Brain microvascular endothelial cell (primary cell): ENCODE results near the gene GP5.

ENCODE experiments used
- DNase-seq: peaks from one replicate; pipeline ENCODE4 v3.0.0-alpha.2; 2020
- H3K27ac ChIP-seq: fragments of 250-450 bp; sonication (Bioruptor Pico); 2 replicates; pipeline ENCODE4 v1.5.1; 2020; ENCODE audit warnings: mild to moderate bottlenecking, moderate library complexity
- H3K27me3 ChIP-seq: fragments of 250-450 bp; sonication (Bioruptor Pico); replicated peaks from 2 replicates; pipeline ENCODE4 v1.5.1; 2020; ENCODE audit warnings: mild to moderate bottlenecking
- H3K36me3 ChIP-seq: fragments of 250-450 bp; sonication (Bioruptor Pico); replicated peaks from 2 replicates; pipeline ENCODE4 v1.5.1; 2020; ENCODE audit warnings: mild to moderate bottlenecking
- H3K4me3 ChIP-seq: 2 replicates; pipeline ENCODE4 v1.5.1; 2011; ENCODE audit warnings: low read depth, mild to moderate bottlenecking, control low read depth, low read length, moderate library complexity
- in situ Hi-C: cut with HindIII; loops from 2 replicates; pipeline ENCODE4 v1.10.0; 2017; ENCODE audit warnings: low sequenced_read_pairs, low pct_ligation_motif_present
- TF ChIP-seq, protein P1 (sequence below): IDR thresholded peaks from 2 replicates; pipeline ENCODE4 v1.5.1; 2011; ENCODE audit warnings: low read depth, mild to moderate bottlenecking, moderate library complexity, low read length, control low read depth, inconsistent platforms; ENCODE audit errors: missing control alignments

The GP5 gene

GRCh38 chr3:194440756-194441155 lies 41.7 kb upstream of the GP5 start:
- H3K27ac ChIP-seq: no peak overlapping the region
- TF ChIP-seq, protein P1, sequence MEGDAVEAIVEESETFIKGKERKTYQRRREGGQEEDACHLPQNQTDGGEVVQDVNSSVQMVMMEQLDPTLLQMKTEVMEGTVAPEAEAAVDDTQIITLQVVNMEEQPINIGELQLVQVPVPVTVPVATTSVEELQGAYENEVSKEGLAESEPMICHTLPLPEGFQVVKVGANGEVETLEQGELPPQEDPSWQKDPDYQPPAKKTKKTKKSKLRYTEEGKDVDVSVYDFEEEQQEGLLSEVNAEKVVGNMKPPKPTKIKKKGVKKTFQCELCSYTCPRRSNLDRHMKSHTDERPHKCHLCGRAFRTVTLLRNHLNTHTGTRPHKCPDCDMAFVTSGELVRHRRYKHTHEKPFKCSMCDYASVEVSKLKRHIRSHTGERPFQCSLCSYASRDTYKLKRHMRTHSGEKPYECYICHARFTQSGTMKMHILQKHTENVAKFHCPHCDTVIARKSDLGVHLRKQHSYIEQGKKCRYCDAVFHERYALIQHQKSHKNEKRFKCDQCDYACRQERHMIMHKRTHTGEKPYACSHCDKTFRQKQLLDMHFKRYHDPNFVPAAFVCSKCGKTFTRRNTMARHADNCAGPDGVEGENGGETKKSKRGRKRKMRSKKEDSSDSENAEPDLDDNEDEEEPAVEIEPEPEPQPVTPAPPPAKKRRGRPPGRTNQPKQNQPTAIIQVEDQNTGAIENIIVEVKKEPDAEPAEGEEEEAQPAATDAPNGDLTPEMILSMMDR: no peak

DNA sequence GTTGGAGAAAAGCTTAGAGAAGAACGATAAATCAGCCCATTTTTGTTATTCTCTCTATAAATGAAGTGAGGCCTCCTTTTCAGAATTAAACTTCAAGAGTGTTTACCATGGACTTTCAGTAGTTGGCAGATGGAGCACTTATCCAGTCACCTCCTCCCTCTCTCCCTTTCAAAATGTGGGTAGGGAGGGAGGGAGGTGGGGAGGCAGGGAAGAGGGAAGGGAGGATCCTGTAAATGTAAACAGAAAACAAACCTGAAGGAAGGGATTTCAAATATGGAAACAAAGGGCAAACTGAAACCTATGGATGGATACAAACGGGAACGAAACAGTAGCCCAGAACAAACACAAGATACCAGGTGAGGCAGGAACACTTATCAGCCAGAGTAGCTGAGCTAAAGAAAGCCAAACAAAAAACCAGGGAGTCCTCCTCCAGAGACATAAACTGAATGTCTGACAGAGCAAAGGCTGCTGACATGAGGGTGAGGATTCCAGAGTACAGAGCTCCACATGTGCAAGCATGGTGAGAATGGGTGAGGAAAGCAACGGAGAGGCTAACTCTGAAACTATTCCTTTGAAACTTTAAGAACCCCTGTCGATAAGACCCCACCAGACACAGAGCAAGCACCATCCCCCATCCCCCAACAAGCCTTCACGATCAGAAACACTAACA lies 41.0 kb upstream of the GP5 start:
- H3K36me3 ChIP-seq: peaks cover 69% of the 10 kb centered on the region
- DNase-seq: no peak

More at GRCh38 chr3:194440756-194441155, 41.7 kb upstream of the GP5 start:
- no peak for DNase-seq
- in situ Hi-C loops: no loop called here
- H3K27me3 ChIP-seq: no peaks in the 10 kb centered on the region
- peaks cover 65% of the 10 kb centered on the region for H3K36me3 ChIP-seq
- H3K4me3 ChIP-seq: no peak overlapping the region

DNA sequence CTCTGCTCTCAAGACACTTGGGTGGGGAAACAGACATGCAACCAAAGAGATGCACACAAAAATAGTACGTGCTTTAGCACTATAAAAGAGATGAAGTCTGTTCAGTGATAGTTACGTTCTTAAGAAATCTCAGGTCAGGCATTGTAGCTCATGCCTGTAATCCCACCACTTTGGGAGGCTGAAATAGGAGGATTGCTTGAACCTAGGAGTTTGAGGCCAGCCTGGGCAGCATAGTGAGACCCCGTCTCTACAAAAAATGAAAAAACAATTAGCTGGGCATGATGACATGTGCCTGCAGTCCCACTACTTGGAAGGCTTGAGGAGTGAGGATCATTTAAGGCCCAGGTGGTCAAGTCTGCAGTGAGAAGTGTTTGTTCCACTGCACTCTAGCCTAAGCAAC lies 35.4 kb upstream of the GP5 start:
- H3K36me3 ChIP-seq: peaks cover 87% of the 10 kb centered on the region
- in situ Hi-C loops: no loop called here

More for the DNA sequence above, 41.0 kb upstream of the GP5 start:
- no peaks in the 10 kb centered on the region for H3K27me3 ChIP-seq
- in situ Hi-C loops: no loop called here
- H3K4me3 ChIP-seq: no peak overlapping the region
- TF ChIP-seq, protein P1: no peak
- no peak overlapping the region for H3K27ac ChIP-seq

GRCh38 chr3:194431554-194431953 lies 32.5 kb upstream of the GP5 start:
- in situ Hi-C loops: no loop called here
- H3K27ac ChIP-seq: no peak overlapping the region
- DNase-seq: no peak
- H3K27me3 ChIP-seq: no peaks in the 10 kb centered on the region
- no peak overlapping the region for H3K4me3 ChIP-seq
- TF ChIP-seq, protein P1: no peak
- H3K36me3 ChIP-seq: peaks cover 86% of the 10 kb centered on the region

More for the DNA sequence above, 35.4 kb upstream of the GP5 start:
- no peak for DNase-seq
- Histone ChIP-seq H3K27me3 (no peaks in the 10 kb centered on the region), H3K4me3 (no peak overlapping the region), H3K27ac (no peak overlapping the region)
- TF ChIP-seq, protein P1: no peak

- TF ChIP-seq, protein P1: no peak
- DNase-seq: no peak
- in situ Hi-C loops: no loop called here
- peaks cover 62% of the 10 kb centered on the region for H3K36me3 ChIP-seq
- no peaks in the 10 kb centered on the region for H3K27me3 ChIP-seq
- H3K4me3 ChIP-seq: no peak overlapping the region
- H3K27ac ChIP-seq: no peak overlapping the region
Observed at GRCh38 chr3:194425399-194425798, 26.3 kb upstream of the GP5 start.

GRCh38 chr3:194424953-194425352 lies 25.9 kb upstream of the GP5 start:
- in situ Hi-C loops: no loop called here
- TF ChIP-seq, protein P1: no peak
- no peak for DNase-seq
- Histone ChIP-seq H3K27ac (no peak overlapping the region), H3K4me3 (no peak overlapping the region), H3K27me3 (no peaks in the 10 kb centered on the region), H3K36me3 (peaks cover 57% of the 10 kb centered on the region)
